Measurements from ENCODE around the gene SKAP2.

SKAP2 gene

GRCh38 chr7:26813432-26813831, 51.0 kb downstream of the SKAP2 start:
- no peak for TF ChIP-seq NFIC (IDR thresholded peaks at IDR 0.05)
- no peak for TF ChIP-seq TAF1 (IDR thresholded peaks at IDR 0.05; ENCODE audit: low read depth)
- no peak for TF ChIP-seq EP300 (IDR thresholded peaks at IDR 0.05; ENCODE audit: borderline replicate concordance)
- TF ChIP-seq TEAD4 (IDR thresholded peaks at IDR 0.05) = no peak
- TF ChIP-seq ZBTB7A (IDR thresholded peaks at IDR 0.05; ENCODE audit: low read depth) = no peak
- TF ChIP-seq TCF12 (IDR thresholded peaks at IDR 0.05; ENCODE audit: low read depth) = no peak
- no peak for TF ChIP-seq MAX (IDR thresholded peaks at IDR 0.05)
- TF ChIP-seq FOXM1 (IDR thresholded peaks at IDR 0.05; ENCODE audit: borderline replicate concordance, low read depth) = no peak
- TF ChIP-seq CREB1 (IDR thresholded peaks at IDR 0.05; ENCODE audit: low read depth) = no peak
- no peak for TF ChIP-seq EGR1 (IDR thresholded peaks at IDR 0.05)
- no peak for TF ChIP-seq USF1 (IDR thresholded peaks at IDR 0.05)
- no peak for TF ChIP-seq YY1 (IDR thresholded peaks at IDR 0.05; ENCODE audit: low read depth)
- no peak for TF ChIP-seq CEBPB (IDR thresholded peaks at IDR 0.05)
- TF ChIP-seq REST (IDR thresholded peaks at IDR 0.05; ENCODE audit: low read depth) = no peak
- no peak for TF ChIP-seq RAD21 (IDR thresholded peaks at IDR 0.05; ENCODE audit: low read depth)

GRCh38 chr7:26794541-26794940, 69.8 kb downstream of the SKAP2 start:
- TF ChIP-seq CREB1 (IDR thresholded peaks at IDR 0.05; ENCODE audit: low read depth) (no peak), REST (IDR thresholded peaks at IDR 0.05; ENCODE audit: low read depth) (no peak), USF1 (IDR thresholded peaks at IDR 0.05) (no peak), FOXM1 (IDR thresholded peaks at IDR 0.05; ENCODE audit: borderline replicate concordance, low read depth) (no peak), RAD21 (IDR thresholded peaks at IDR 0.05; ENCODE audit: low read depth) (no peak), TAF1 (IDR thresholded peaks at IDR 0.05; ENCODE audit: low read depth) (no peak), ZBTB7A (IDR thresholded peaks at IDR 0.05; ENCODE audit: low read depth) (no peak), YY1 (IDR thresholded peaks at IDR 0.05; ENCODE audit: low read depth) (no peak), TEAD4 (IDR thresholded peaks at IDR 0.05) (no peak), TCF12 (IDR thresholded peaks at IDR 0.05; ENCODE audit: low read depth) (no peak), MAX (IDR thresholded peaks at IDR 0.05) (no peak), EP300 (IDR thresholded peaks at IDR 0.05; ENCODE audit: borderline replicate concordance) (no peak), CEBPB (IDR thresholded peaks at IDR 0.05) (no peak), NFIC (IDR thresholded peaks at IDR 0.05) (no peak)

GRCh38 chr7:26792576-26792975, 71.8 kb downstream of the SKAP2 start:
- TF ChIP-seq EP300 (IDR thresholded peaks at IDR 0.05; ENCODE audit: borderline replicate concordance) (no peak), ZBTB7A (IDR thresholded peaks at IDR 0.05; ENCODE audit: low read depth) (no peak), CEBPB (IDR thresholded peaks at IDR 0.05) (no peak), YY1 (IDR thresholded peaks at IDR 0.05; ENCODE audit: low read depth) (no peak), TCF12 (IDR thresholded peaks at IDR 0.05; ENCODE audit: low read depth) (no peak), REST (IDR thresholded peaks at IDR 0.05; ENCODE audit: low read depth) (no peak), USF1 (IDR thresholded peaks at IDR 0.05) (no peak)

GRCh38 chr7:26792006-26792405, 72.4 kb downstream of the SKAP2 start:
- TF ChIP-seq NFIC (IDR thresholded peaks at IDR 0.05) (no peak), TCF12 (IDR thresholded peaks at IDR 0.05; ENCODE audit: low read depth) (no peak), FOXM1 (IDR thresholded peaks at IDR 0.05; ENCODE audit: borderline replicate concordance, low read depth) (no peak), EP300 (IDR thresholded peaks at IDR 0.05; ENCODE audit: borderline replicate concordance) (no peak), REST (IDR thresholded peaks at IDR 0.05; ENCODE audit: low read depth) (no peak), YY1 (IDR thresholded peaks at IDR 0.05; ENCODE audit: low read depth) (no peak), TEAD4 (IDR thresholded peaks at IDR 0.05) (no peak), CREB1 (IDR thresholded peaks at IDR 0.05; ENCODE audit: low read depth) (no peak), CEBPB (IDR thresholded peaks at IDR 0.05) (no peak), RAD21 (IDR thresholded peaks at IDR 0.05; ENCODE audit: low read depth) (no peak), ZBTB7A (IDR thresholded peaks at IDR 0.05; ENCODE audit: low read depth) (no peak), EGR1 (IDR thresholded peaks at IDR 0.05) (no peak), TAF1 (IDR thresholded peaks at IDR 0.05; ENCODE audit: low read depth) (no peak), USF1 (IDR thresholded peaks at IDR 0.05) (no peak), MAX (IDR thresholded peaks at IDR 0.05) (no peak)
